ENCODE measurements around the gene COL15A1. TPM values are rescaled to one million over a fixed set of nuclear protein-coding genes. Genes with fewer than 3 reads are reported as not detected.

COL15A1 gene
- polyA plus RNA-seq, 1 donor (not counting 4 experiments of a cell fraction or from before 2014, with no cell fraction given), result not detected

GRCh38 chr9:99078717-99079116 lies 135.0 kb downstream of the COL15A1 start:
- DNase-seq (ENCODE audit: low read depth, low spot score) (no peak), FAIRE-seq (no peak)
- Histone ChIP-seq H3K9me1 (ENCODE audit: control insufficient read depth, extremely low read depth, insufficient read depth, low read length) (no peaks in the 10 kb centered on the region), H3K4me1 (ENCODE audit: control insufficient read depth, extremely low read depth, insufficient read depth, low read length) (no peaks in the 10 kb centered on the region), H3K27ac (ENCODE audit: control insufficient read depth, insufficient read depth, low read length) (no peak overlapping the region), H3K79me2 (ENCODE audit: control insufficient read depth, insufficient read depth, low read length) (no peaks in the 10 kb centered on the region), H3K36me3 (ENCODE audit: control insufficient read depth in 2 of 2, extremely low read depth in 1 of 2, insufficient read depth in 2 of 2, low read length in 2 of 2) (no peaks in the 10 kb centered on the region), H3K27me3 (ENCODE audit: control insufficient read depth, extremely low read depth, insufficient read depth, low read length) (peaks cover 8% of the 10 kb centered on the region), H3K9ac (ENCODE audit: control insufficient read depth, extremely low read depth, insufficient read depth, low read length) (no peak overlapping the region), H3K9me3 (ENCODE audit: control insufficient read depth, low read depth, low read length) (no peaks in the 10 kb centered on the region), H2AFZ (ENCODE audit: control insufficient read depth, low read length) (no peak overlapping the region), H4K20me1 (ENCODE audit: control insufficient read depth, extremely low read depth, insufficient read depth, low read length) (no peaks in the 10 kb centered on the region), H3K4me3 (ENCODE audit: control insufficient read depth in 2 of 3, extremely low read depth in 1 of 3, insufficient read depth in 2 of 3, low read depth in 1 of 3, low read length in 3 of 3) (no peak overlapping the region), H3K4me2 (ENCODE audit: control insufficient read depth, extremely low read depth, insufficient read depth, low read depth, low read length) (no peak overlapping the region)
- dilution Hi-C loops (cut with MboI; ENCODE audit: extremely low pct_ligation_motif_present, low sequenced_read_pairs), result no loop called here
- TF ChIP-seq, protein P1, sequence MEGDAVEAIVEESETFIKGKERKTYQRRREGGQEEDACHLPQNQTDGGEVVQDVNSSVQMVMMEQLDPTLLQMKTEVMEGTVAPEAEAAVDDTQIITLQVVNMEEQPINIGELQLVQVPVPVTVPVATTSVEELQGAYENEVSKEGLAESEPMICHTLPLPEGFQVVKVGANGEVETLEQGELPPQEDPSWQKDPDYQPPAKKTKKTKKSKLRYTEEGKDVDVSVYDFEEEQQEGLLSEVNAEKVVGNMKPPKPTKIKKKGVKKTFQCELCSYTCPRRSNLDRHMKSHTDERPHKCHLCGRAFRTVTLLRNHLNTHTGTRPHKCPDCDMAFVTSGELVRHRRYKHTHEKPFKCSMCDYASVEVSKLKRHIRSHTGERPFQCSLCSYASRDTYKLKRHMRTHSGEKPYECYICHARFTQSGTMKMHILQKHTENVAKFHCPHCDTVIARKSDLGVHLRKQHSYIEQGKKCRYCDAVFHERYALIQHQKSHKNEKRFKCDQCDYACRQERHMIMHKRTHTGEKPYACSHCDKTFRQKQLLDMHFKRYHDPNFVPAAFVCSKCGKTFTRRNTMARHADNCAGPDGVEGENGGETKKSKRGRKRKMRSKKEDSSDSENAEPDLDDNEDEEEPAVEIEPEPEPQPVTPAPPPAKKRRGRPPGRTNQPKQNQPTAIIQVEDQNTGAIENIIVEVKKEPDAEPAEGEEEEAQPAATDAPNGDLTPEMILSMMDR (optimal IDR thresholded peaks at IDR 0.05 in 1 of 3, IDR thresholded peaks at IDR 0.05 in 1 of 3, conservative IDR thresholded peaks at IDR 0.05 in 1 of 3; ENCODE audit: extremely low read depth in 1 of 3, insufficient read depth in 2 of 3, low read length in 3 of 3), result no peak
- TF ChIP-seq EZH2 (IDR thresholded peaks at IDR 0.05; ENCODE audit: low read length), result no peak

DNA sequence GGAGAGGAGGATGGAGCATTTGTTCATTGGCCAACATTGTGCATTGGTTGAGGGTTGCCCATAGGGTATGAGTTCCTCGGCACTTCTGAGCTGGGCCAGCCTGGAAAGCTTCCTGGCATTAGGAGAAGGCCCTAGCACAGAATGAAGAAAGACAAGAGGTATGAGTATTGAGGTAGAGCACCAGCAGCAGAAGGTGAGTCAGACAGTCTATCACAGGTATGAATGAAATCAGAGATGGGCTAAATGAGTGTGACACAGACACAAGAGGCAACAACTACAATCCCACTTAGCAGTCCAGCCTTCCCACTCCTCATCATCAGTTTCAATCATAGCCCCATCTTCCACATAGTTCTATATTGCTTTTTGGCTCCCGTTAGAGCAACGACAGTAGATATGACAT lies 135.8 kb downstream of the COL15A1 start:
- Histone ChIP-seq H3K9ac (ENCODE audit: control insufficient read depth, extremely low read depth, insufficient read depth, low read length) (no peak overlapping the region), H3K4me1 (ENCODE audit: control insufficient read depth, extremely low read depth, insufficient read depth, low read length) (no peaks in the 10 kb centered on the region), H3K79me2 (ENCODE audit: control insufficient read depth, insufficient read depth, low read length) (no peaks in the 10 kb centered on the region), H3K9me3 (ENCODE audit: control insufficient read depth, low read depth, low read length) (no peaks in the 10 kb centered on the region), H3K4me3 (ENCODE audit: control insufficient read depth in 2 of 3, extremely low read depth in 1 of 3, insufficient read depth in 2 of 3, low read depth in 1 of 3, low read length in 3 of 3) (no peak overlapping the region), H2AFZ (ENCODE audit: control insufficient read depth, low read length) (no peak overlapping the region), H3K36me3 (ENCODE audit: control insufficient read depth in 2 of 2, extremely low read depth in 1 of 2, insufficient read depth in 2 of 2, low read length in 2 of 2) (no peaks in the 10 kb centered on the region), H3K9me1 (ENCODE audit: control insufficient read depth, extremely low read depth, insufficient read depth, low read length) (no peaks in the 10 kb centered on the region), H4K20me1 (ENCODE audit: control insufficient read depth, extremely low read depth, insufficient read depth, low read length) (no peaks in the 10 kb centered on the region), H3K27ac (ENCODE audit: control insufficient read depth, insufficient read depth, low read length) (no peak overlapping the region), H3K4me2 (ENCODE audit: control insufficient read depth, extremely low read depth, insufficient read depth, low read depth, low read length) (no peak overlapping the region), H3K27me3 (ENCODE audit: control insufficient read depth, extremely low read depth, insufficient read depth, low read length) (peaks cover 8% of the 10 kb centered on the region)
- dilution Hi-C loops (cut with MboI; ENCODE audit: extremely low pct_ligation_motif_present, low sequenced_read_pairs), result no loop called here
- DNase-seq (ENCODE audit: low read depth, low spot score) (no peak), FAIRE-seq (no peak)
- TF ChIP-seq, protein P1 (optimal IDR thresholded peaks at IDR 0.05 in 1 of 3, IDR thresholded peaks at IDR 0.05 in 1 of 3, conservative IDR thresholded peaks at IDR 0.05 in 1 of 3; ENCODE audit: extremely low read depth in 1 of 3, insufficient read depth in 2 of 3, low read length in 3 of 3), result no peak
- no peak for TF ChIP-seq EZH2 (IDR thresholded peaks at IDR 0.05; ENCODE audit: low read length)
